A549 (cell line): ENCODE results near the gene VHLL. TPM values are rescaled to one million over a fixed set of nuclear protein-coding genes. Genes with fewer than 3 reads are reported as not detected.

Experiments used
- ATAC-seq, 2 experiments: fragments of 200-7000 bp in 1 of 2; fragments of >200 bp in 1 of 2; cut with Nextera tagmentation in 1 of 2; cut with Tn5 transposase in 1 of 2; 3 replicates each; pipeline versions ENCODE4 v1.8.0 to v1.9.1; 2018 to 2020; ENCODE audit warnings: mild to moderate bottlenecking in 1 of 2, moderate library complexity in 1 of 2
- CTCF ChIA-PET: fragments of 300-600 bp; sonication (Branson Sonifier 250); formaldehyde crosslinking; extraction: SDS; loops from one replicate; lab custom pipeline; 2021; ENCODE audit warnings: antibody characterized with exemption, inconsistent platforms; lab: Yijun Ruan, JAX
- POLR2A ChIA-PET: fragments of 350-600 bp; formaldehyde crosslinking; extraction: SDS; loops from one replicate; lab custom pipeline; 2021; ENCODE audit warnings: antibody characterized with exemption, inconsistent platforms; lab: Yijun Ruan, JAX
- DNase-seq, 2 experiments: peaks; one replicate each; pipeline versions ENCODE4 v3.0.0 to v3.0.0-alpha.2; 2011 to 2016; ENCODE audit warnings: low read depth in 1 of 2, low spot score in 1 of 2
- FAIRE-seq: peaks from 2 replicates; lab custom pipeline; 2011; peaks lifted over from hg19 to GRCh38; lab: Jason Lieb, UNC
- H3K27ac ChIP-seq, 2 experiments: fragments of >200 bp; sonication (Bioruptor Twin); formaldehyde crosslinking; 3 replicates each; pipeline ENCODE4 v1.5.1; 2016 to 2017
- H3K4me1 ChIP-seq: fragments of >200 bp; sonication (Bioruptor Twin); formaldehyde crosslinking; 3 replicates; pipeline ENCODE4 v1.6.1; 2016
- H3K4me2 ChIP-seq: fragments of >200 bp; sonication (Bioruptor Twin); formaldehyde crosslinking; 3 replicates; pipeline ENCODE4 v1.6.1; 2016
- H3K4me3 ChIP-seq: fragments of >200 bp; sonication (Bioruptor Twin); formaldehyde crosslinking; 3 replicates; pipeline ENCODE4 v1.5.1; 2016
- H3K9me3 ChIP-seq: fragments of >200 bp; sonication (Bioruptor Twin); formaldehyde crosslinking; 3 replicates; pipeline ENCODE4 v1.6.1; 2016
- BHLHE40 ChIP-seq: IDR thresholded peaks from 2 replicates; pipeline ENCODE4 v1.6.1; 2012; ENCODE audit warnings: low read depth, low read length, inconsistent platforms
- CBX2 ChIP-seq: fragments of 200-600 bp; sonication (generic); IDR thresholded peaks from 2 replicates; pipeline ENCODE4 v1.6.1; 2016; ENCODE audit warnings: low read depth, mild to moderate bottlenecking, borderline replicate concordance
- CBX8 ChIP-seq: fragments of 200-600 bp; sonication (generic); IDR thresholded peaks from 2 replicates; pipeline ENCODE4 v1.6.1; 2016
- CHD2 ChIP-seq: fragments of 150-350 bp; IDR thresholded peaks from 2 replicates; pipeline ENCODE4 v1.6.1; 2014; ENCODE audit warnings: low read length; ENCODE audit not compliant: partially characterized antibody
- CTCF ChIP-seq: fragments of >200 bp; sonication (Bioruptor Twin); formaldehyde crosslinking; IDR thresholded peaks from 3 replicates; pipeline ENCODE4 v1.5.1; 2016
- GATA3 ChIP-seq: IDR thresholded peaks from 2 replicates; pipeline ENCODE4 v1.6.1; 2012; ENCODE audit warnings: borderline replicate concordance
- HDAC2 ChIP-seq: fragments of 200-600 bp; sonication (generic); IDR thresholded peaks from 2 replicates; pipeline ENCODE4 v1.6.1; 2016
- HEYL ChIP-seq: fragments of 250-450 bp; sonication (Bioruptor Pico); IDR thresholded peaks from 2 replicates; pipeline ENCODE4 v1.8.0; 2021; ENCODE audit warnings: mild to moderate bottlenecking, moderate library complexity
- HMGXB4 ChIP-seq: fragments of 250-450 bp; sonication (Bioruptor Pico); IDR thresholded peaks from 2 replicates; pipeline ENCODE4 v1.5.0; 2021; ENCODE audit warnings: mild to moderate bottlenecking, moderate library complexity, borderline replicate concordance
- JUNB ChIP-seq: fragments of >200 bp; sonication (Bioruptor Twin); formaldehyde crosslinking; IDR thresholded peaks from 2 replicates; pipeline ENCODE4 v1.6.1; 2016
- MAX ChIP-seq: IDR thresholded peaks from 2 replicates; pipeline ENCODE4 v1.6.1; 2012
- MYC ChIP-seq: IDR thresholded peaks from 2 replicates; pipeline ENCODE4 v1.6.1; 2012; ENCODE audit warnings: mild to moderate bottlenecking, inconsistent platforms, low read length, improper control_type of control experiment, borderline replicate concordance
- POLR2A ChIP-seq: IDR thresholded peaks from 2 replicates; pipeline ENCODE4 v1.6.1; 2012; ENCODE audit warnings: mild to moderate bottlenecking, low read length
- POLR2AphosphoS2 ChIP-seq: conservative IDR thresholded peaks from 2 replicates; pipeline ENCODE4 v1.6.1; 2012; ENCODE audit warnings: low read length, improper control_type of control experiment, inconsistent platforms
- ZFP36 ChIP-seq: fragments of 450-650 bp; IDR thresholded peaks from 2 replicates; pipeline ENCODE4 v1.6.1; 2014; ENCODE audit warnings: borderline replicate concordance; ENCODE audit not compliant: partially characterized antibody
- ZNF302 ChIP-seq: fragments of 250-450 bp; sonication (Bioruptor Pico); IDR thresholded peaks from 2 replicates; pipeline ENCODE4 v1.9.0; 2021; ENCODE audit warnings: inconsistent platforms, mild to moderate bottlenecking, moderate library complexity
- WGBS: methylation state at CpG from one replicate; pipeline ENCODE4 v1.1.6; 2017; ENCODE audit errors: missing lambda C conversion rate; 5-methylcytosine and 5-hydroxymethylcytosine counted together
- polyA plus RNA-seq, 4 experiments: library from polyadenylated mRNA; depleted of rRNA in 3 of 4; stranded (reverse); fragments of >200 nt; fragmentation: RNase III in 1 of 4; extraction: RNeasy Plus Mini Kit Qiagen cat#74134 plus additional on column Dnase treatment in 1 of 4; gene quantifications; 2 replicates in 3 of 4; 3 replicates in 1 of 4; pipeline ENCODE4 v1.2.3, GENCODE V29; 2011 to 2017

The VHLL gene
- polyA plus RNA-seq, 2 of the 4 experiments (the other 2 are of a cell fraction): not detected

- H3K9me3 ChIP-seq: no peaks in the 10 kb centered on the region
- peaks cover 4% of the 10 kb centered on the region; the same call in 2 of the 3 replicates for H3K4me1 ChIP-seq
- TF ChIP-seq POLR2AphosphoS2 (no peak), CBX8 (no peak), BHLHE40 (no peak), HMGXB4 (CRISPR knock-in tag) (no peak), HDAC2 (no peak), CBX2 (no peak), HEYL (CRISPR knock-in tag) (no peak), ZNF302 (CRISPR knock-in tag) (no peak), CHD2 (no peak), MAX (no peak)
- TF ChIP-seq, all 56 proteins: peak for 0
- Histone ChIP-seq H3K4me2 (no peak overlapping the region), H3K4me3 (no peak overlapping the region), H3K27ac (no peak overlapping the region)
- FAIRE-seq (no peak), DNase-seq (no peak), ATAC-seq (no peak)
- 95% methylated on average over 8 of the region's 8 CpGs for WGBS
- CTCF ChIA-PET: interaction anchor here (1.5 kb wide), 1 partner anchor 9 kb away, joined by 7 read pairs; the partner anchor contains the start of gene TMEM79
- POLR2A ChIA-PET: interaction anchor here (3.2 kb wide), 1 partner anchor 10 kb away, joined by 16 read pairs; the partner anchor contains the start of genes SMG5 and TMEM79
Observed at GRCh38 chr1:156293098-156293434, 6.0 kb downstream of the VHLL start.

- FAIRE-seq: no peak
- 64% methylated on average over 30 of the region's 37 CpGs for WGBS
- peak; percentile 26 to 62 for DNase-seq
- Histone ChIP-seq H3K4me3 (no peak overlapping the region), H3K4me1 (peaks cover 4% of the 10 kb centered on the region; the same call in 2 of the 3 replicates), H3K9me3 (no peaks in the 10 kb centered on the region), H3K4me2 (peak overlapping the region; percentile 54), H3K27ac (peak overlapping the region; percentile 8 to 62; a peak in 3 of 6 replicates)
- CTCF ChIA-PET: no interaction called here
- peak; percentile 74 to 84 for ATAC-seq
- POLR2A ChIA-PET: interaction anchor here (0.5 kb wide), 1 partner anchor 31 kb away, joined by 3 read pairs; no protein-coding TSS in a partner anchor
- no peak for TF ChIP-seq HDAC2
- TF ChIP-seq JUNB: no peak
- no peak for TF ChIP-seq ZFP36
- peak; percentile 24; the same call in 1 of the 2 replicates for TF ChIP-seq POLR2A
- TF ChIP-seq CBX2: no peak
- TF ChIP-seq MYC: no peak
- TF ChIP-seq GATA3: no peak
- no peak for TF ChIP-seq CHD2
Observed at GRCh38 chr1:156291226-156292061, 7.7 kb downstream of the VHLL start.

- Histone ChIP-seq H3K4me1 (peaks cover 3% of the 10 kb centered on the region; the same call in 2 of the 3 replicates), H3K9me3 (no peaks in the 10 kb centered on the region), H3K27ac (no peak overlapping the region), H3K4me3 (no peak overlapping the region), H3K4me2 (no peak overlapping the region)
- ChIA-PET CTCF (interaction anchor here (1.6 kb wide), 1 partner anchor 12 kb away, joined by 3 read pairs; no protein-coding TSS in a partner anchor), POLR2A (no interaction called here)
- FAIRE-seq (no peak), ATAC-seq (no peak), DNase-seq (no peak)
- TF ChIP-seq CTCF: no peak
Observed at GRCh38 chr1:156289857-156290256, 9.2 kb downstream of the VHLL start.
